Measurements from ENCODE around the gene PPARG. TPM values are rescaled to one million over a fixed set of nuclear protein-coding genes. Genes with fewer than 3 reads are reported as not detected.
"Not testable (repeated sequence)": the region's sequence is repeated elsewhere in the genome, so short reads cannot be mapped to it uniquely, and the experiment has no call there.

Gene PPARG
- total and polyA plus RNA-seq, 2 of the 13 experiments (the other 11 are each of a cell fraction or from before 2014, with no cell fraction given), result 13.9 to 58.3 TPM

DNA sequence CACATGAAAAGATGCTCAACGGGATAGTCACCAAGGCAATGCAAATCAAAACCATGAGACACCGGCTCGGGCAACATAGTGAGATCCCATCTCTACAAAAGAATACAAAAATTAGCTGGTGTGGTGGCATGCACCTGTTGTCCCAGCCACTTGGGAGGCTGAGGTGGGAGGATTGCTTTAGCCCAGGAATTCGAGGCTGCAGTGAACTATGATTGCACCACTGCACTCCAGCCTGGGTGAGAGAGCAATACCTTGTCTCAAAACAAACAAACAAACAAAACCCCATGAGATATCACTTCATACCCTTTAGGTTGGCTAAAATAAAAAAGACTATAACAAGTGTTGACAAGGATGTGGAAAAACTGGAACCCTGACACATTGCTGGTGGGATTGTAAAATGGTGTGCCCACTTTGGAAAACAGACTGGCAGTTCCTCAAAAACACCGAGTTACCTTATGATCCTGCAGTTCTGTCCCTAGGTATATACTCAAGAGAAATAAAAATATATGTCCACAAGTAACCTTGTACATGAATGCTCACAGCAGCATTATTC lies 3.8 kb upstream of the PPARG start (continued):
- TF ChIP-seq, protein P1, sequence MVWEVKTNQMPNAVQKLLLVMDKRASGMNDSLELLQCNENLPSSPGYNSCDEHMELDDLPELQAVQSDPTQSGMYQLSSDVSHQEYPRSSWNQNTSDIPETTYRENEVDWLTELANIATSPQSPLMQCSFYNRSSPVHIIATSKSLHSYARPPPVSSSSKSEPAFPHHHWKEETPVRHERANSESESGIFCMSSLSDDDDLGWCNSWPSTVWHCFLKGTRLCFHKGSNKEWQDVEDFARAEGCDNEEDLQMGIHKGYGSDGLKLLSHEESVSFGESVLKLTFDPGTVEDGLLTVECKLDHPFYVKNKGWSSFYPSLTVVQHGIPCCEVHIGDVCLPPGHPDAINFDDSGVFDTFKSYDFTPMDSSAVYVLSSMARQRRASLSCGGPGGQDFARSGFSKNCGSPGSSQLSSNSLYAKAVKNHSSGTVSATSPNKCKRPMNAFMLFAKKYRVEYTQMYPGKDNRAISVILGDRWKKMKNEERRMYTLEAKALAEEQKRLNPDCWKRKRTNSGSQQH (CRISPR knock-in tag; IDR thresholded peaks at IDR 0.05; ENCODE audit: low read depth), result no peak

DNA sequence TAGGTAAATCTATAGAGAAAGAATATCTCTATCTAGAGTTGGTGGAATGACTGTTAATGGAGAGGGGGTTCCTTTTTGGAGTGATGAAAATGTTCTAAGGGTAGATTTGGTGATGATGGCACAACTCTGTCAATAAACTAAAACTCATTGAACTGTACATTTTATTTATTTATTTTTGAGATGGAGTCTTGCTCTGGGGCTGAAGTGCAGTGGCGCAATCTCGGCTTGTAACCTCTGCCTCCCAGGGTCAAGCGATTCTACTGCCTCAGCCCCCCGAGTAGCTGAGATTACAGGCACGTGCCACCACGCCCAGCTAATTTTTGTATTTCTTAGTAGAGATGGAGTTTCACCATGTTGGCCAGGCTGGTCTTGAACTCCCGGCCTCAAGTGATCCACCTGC lies 3.1 kb upstream of the PPARG start:
- H3K27me3 ChIP-seq (ENCODE audit: control insufficient read depth in 1 of 2, insufficient read depth in 2 of 2, low read length in 2 of 2); FAIRE-seq; DNase-seq (ENCODE audit: low spot score); H3K4me2 ChIP-seq (ENCODE audit: low read depth, low read length); H3K9ac ChIP-seq (ENCODE audit: insufficient read depth, low read depth, low read length); H2AFZ ChIP-seq (ENCODE audit: low read length); ATAC-seq; H3K36me3 ChIP-seq (replicated peaks in 1 of 2; ENCODE audit: control insufficient read depth in 1 of 2, insufficient read depth in 2 of 2, low read length in 2 of 2); CTCF ChIA-PET (ENCODE audit: low intra/inter-chr PET ratio, low total read pairs); H4K20me1 ChIP-seq (ENCODE audit: insufficient read depth, low read length); H3K4me3 ChIP-seq (replicated peaks in 1 of 3; ENCODE audit: insufficient read depth in 1 of 3, low read depth in 2 of 3, low read length in 3 of 3); H3K9me3 ChIP-seq (ENCODE audit: low read length); BruUV-seq (replicated peaks); H3K27ac ChIP-seq (ENCODE audit: extremely low read length, insufficient read depth, low read length): not testable (repeated sequence)
- H3K79me2 ChIP-seq (ENCODE audit: insufficient read depth, low read length), result peaks cover 21% of the 10 kb centered on the region
- in situ Hi-C loops (cut with HindIII; ENCODE audit: extremely low pct_ligation_motif_present, low pct_unique_long_range_greater_than_20kb) (loop anchor here (5.0 kb wide), 1 partner anchor 197 kb away; the partner anchor contains the start of gene TSEN2), intact Hi-C loops (cut with micrococcal nuclease; ENCODE audit: unreplicated experiment) (loop anchor here (5.0 kb wide), 2 partner anchors 122 to 197 kb away; partner anchors contain the start of gene TSEN2)
- H3K4me1 ChIP-seq (ENCODE audit: insufficient read depth, low read length), result peaks cover 18% of the 10 kb centered on the region
- TF ChIP-seq GFI1 (CRISPR knock-in tag; IDR thresholded peaks at IDR 0.05; ENCODE audit: borderline replicate concordance) (0 out of 2 replicates have a peak, but pooled peaks have one; percentile 22), CEBPB (IDR thresholded peaks at IDR 0.05; ENCODE audit: borderline replicate concordance, low read depth, low read length) (peak; percentile 11; the same call in 1 of the 2 replicates), SNAI1 (CRISPR knock-in tag; IDR thresholded peaks at IDR 0.05; ENCODE audit: borderline replicate concordance) (0 out of 2 replicates have a peak, but pooled peaks have one; percentile 0), HNF4A (CRISPR knock-in tag; IDR thresholded peaks at IDR 0.05) (0 out of 2 replicates have a peak, but pooled peaks have one; percentile 30)
- TF ChIP-seq, protein P2, sequence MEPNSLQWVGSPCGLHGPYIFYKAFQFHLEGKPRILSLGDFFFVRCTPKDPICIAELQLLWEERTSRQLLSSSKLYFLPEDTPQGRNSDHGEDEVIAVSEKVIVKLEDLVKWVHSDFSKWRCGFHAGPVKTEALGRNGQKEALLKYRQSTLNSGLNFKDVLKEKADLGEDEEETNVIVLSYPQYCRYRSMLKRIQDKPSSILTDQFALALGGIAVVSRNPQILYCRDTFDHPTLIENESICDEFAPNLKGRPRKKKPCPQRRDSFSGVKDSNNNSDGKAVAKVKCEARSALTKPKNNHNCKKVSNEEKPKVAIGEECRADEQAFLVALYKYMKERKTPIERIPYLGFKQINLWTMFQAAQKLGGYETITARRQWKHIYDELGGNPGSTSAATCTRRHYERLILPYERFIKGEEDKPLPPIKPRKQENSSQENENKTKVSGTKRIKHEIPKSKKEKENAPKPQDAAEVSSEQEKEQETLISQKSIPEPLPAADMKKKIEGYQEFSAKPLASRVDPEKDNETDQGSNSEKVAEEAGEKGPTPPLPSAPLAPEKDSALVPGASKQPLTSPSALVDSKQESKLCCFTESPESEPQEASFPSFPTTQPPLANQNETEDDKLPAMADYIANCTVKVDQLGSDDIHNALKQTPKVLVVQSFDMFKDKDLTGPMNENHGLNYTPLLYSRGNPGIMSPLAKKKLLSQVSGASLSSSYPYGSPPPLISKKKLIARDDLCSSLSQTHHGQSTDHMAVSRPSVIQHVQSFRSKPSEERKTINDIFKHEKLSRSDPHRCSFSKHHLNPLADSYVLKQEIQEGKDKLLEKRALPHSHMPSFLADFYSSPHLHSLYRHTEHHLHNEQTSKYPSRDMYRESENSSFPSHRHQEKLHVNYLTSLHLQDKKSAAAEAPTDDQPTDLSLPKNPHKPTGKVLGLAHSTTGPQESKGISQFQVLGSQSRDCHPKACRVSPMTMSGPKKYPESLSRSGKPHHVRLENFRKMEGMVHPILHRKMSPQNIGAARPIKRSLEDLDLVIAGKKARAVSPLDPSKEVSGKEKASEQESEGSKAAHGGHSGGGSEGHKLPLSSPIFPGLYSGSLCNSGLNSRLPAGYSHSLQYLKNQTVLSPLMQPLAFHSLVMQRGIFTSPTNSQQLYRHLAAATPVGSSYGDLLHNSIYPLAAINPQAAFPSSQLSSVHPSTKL (CRISPR knock-in tag; IDR thresholded peaks at IDR 0.05), result 0 out of 2 replicates have a peak, but pooled peaks have one; percentile 35
- TF ChIP-seq, protein P3, sequence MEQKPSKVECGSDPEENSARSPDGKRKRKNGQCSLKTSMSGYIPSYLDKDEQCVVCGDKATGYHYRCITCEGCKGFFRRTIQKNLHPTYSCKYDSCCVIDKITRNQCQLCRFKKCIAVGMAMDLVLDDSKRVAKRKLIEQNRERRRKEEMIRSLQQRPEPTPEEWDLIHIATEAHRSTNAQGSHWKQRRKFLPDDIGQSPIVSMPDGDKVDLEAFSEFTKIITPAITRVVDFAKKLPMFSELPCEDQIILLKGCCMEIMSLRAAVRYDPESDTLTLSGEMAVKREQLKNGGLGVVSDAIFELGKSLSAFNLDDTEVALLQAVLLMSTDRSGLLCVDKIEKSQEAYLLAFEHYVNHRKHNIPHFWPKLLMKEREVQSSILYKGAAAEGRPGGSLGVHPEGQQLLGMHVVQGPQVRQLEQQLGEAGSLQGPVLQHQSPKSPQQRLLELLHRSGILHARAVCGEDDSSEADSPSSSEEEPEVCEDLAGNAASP (CRISPR knock-in tag; IDR thresholded peaks at IDR 0.05; ENCODE audit: borderline replicate concordance), result 0 out of 2 replicates have a peak, but pooled peaks have one; percentile 1
- POLR2A ChIA-PET, result interaction anchor here (0.8 to 1.3 kb wide), 3 partner anchors 61 to 125 kb away, joined by 3 to 4 read pairs (median 3); no protein-coding TSS in a partner anchor
- WGBS (ENCODE audit: low lambda C conversion rate), result 33% methylated on average over 6 of the region's 7 CpGs

Data from HepG2 (cell line).